Endothelial cell of umbilical vein (primary cell): ENCODE measurements around the gene ANO1. TPM values are rescaled to one million over a fixed set of nuclear protein-coding genes. Genes with fewer than 3 reads are reported as not detected.

Source experiments
- BruUV-seq: library from RNA; stranded (reverse); fragments of 400-500 nt; replicated peaks from 2 replicates; lab custom pipeline; 2021; lab: Mats Ljungman, UMichigan
- CTCF ChIA-PET: fragments of 300-600, 350-600 bp; sonication (Branson Sonifier 250); formaldehyde crosslinking; loops from one replicate; lab custom pipeline; 2021; ENCODE audit warnings: antibody characterized with exemption, inconsistent platforms; lab: Charles Lee
- POLR2A ChIA-PET: fragments of 300-600, 350-600 bp; sonication (Branson Sonifier 250); formaldehyde crosslinking; loops from one replicate; lab custom pipeline; 2021; ENCODE audit warnings: antibody characterized with exemption, inconsistent platforms; lab: Charles Lee
- DNase-seq: peaks from one replicate; pipeline ENCODE4 v3.0.0-alpha.2; 2011; ENCODE audit warnings: low read depth, low spot score
- FAIRE-seq: peaks from 2 replicates; lab custom pipeline; 2011; peaks lifted over from hg19 to GRCh38; lab: Jason Lieb, UNC
- H2AFZ ChIP-seq: 2 replicates; pipeline ENCODE4 v1.6.0; 2012; ENCODE audit warnings: low read depth, low read length, control low read depth, inconsistent platforms
- H3K27ac ChIP-seq: 2 replicates; pipeline ENCODE4 v1.5.1; 2011; ENCODE audit warnings: low read depth, mild to moderate bottlenecking, control low read depth, low read length, moderate library complexity; ENCODE audit not compliant: insufficient read depth
- H3K27me3 ChIP-seq, 2 experiments: 2 replicates each; pipeline versions ENCODE4 v1.6.0 to v1.6.1; 2011; ENCODE audit warnings: low read length in 2 of 2, mixed read lengths in 1 of 2; ENCODE audit not compliant: control insufficient read depth in 2 of 2, insufficient read depth in 2 of 2
- H3K36me3 ChIP-seq, 2 experiments: 2 replicates in 1 of 2; 3 replicates in 1 of 2; pipeline ENCODE4 v1.5.1; 2011; ENCODE audit warnings: low read length in 2 of 2, mild to moderate bottlenecking in 1 of 2, moderate library complexity in 1 of 2; ENCODE audit not compliant: control insufficient read depth in 2 of 2, insufficient read depth in 2 of 2; ENCODE audit errors: extremely low read depth in 1 of 2
- H3K4me1 ChIP-seq: 3 replicates; pipeline ENCODE4 v1.5.1; 2011; ENCODE audit warnings: mild to moderate bottlenecking, low read length; ENCODE audit not compliant: control insufficient read depth, insufficient read depth; ENCODE audit errors: extremely low read depth
- H3K4me2 ChIP-seq: 2 replicates; pipeline ENCODE4 v1.6.1; 2011; ENCODE audit warnings: low read length, control low read depth, mixed read lengths; ENCODE audit not compliant: insufficient read depth
- H3K4me3 ChIP-seq, 3 experiments: fragments of 200-600 bp in 1 of 3; sonication (generic), shearing (Covaris generic) in 1 of 3; replicated peaks in 1 of 3; 2 replicates each; pipeline ENCODE4 v1.5.1; 2011 to 2016; ENCODE audit warnings: control low read depth in 3 of 3, low read length in 3 of 3, mild to moderate bottlenecking in 2 of 3, inconsistent platforms in 1 of 3, low read depth in 1 of 3, moderate library complexity in 1 of 3; ENCODE audit not compliant: insufficient read depth in 1 of 3
- H3K79me2 ChIP-seq: 2 replicates; pipeline ENCODE4 v1.6.0; 2012; ENCODE audit warnings: low read length, inconsistent platforms; ENCODE audit not compliant: control insufficient read depth, insufficient read depth
- H3K9ac ChIP-seq: replicated peaks from 2 replicates; pipeline ENCODE3; 2011; ENCODE audit warnings: low read length, control low read depth; ENCODE audit not compliant: insufficient read depth; ENCODE audit errors: extremely low read depth
- H3K9me1 ChIP-seq: replicated peaks from 3 replicates; pipeline ENCODE4 v1.6.0; 2011; ENCODE audit warnings: mild to moderate bottlenecking, low read length; ENCODE audit not compliant: control insufficient read depth, insufficient read depth; ENCODE audit errors: extremely low read depth
- H3K9me3 ChIP-seq: replicated peaks from 2 replicates; pipeline ENCODE4 v1.5.1; 2012; ENCODE audit warnings: low read length, inconsistent platforms; ENCODE audit not compliant: control insufficient read depth, insufficient read depth
- H4K20me1 ChIP-seq: replicated peaks from 2 replicates; pipeline ENCODE3; 2011; ENCODE audit warnings: mild to moderate bottlenecking, low read length; ENCODE audit not compliant: control insufficient read depth, insufficient read depth; ENCODE audit errors: extremely low read depth
- CTCF ChIP-seq, 2 donors: IDR thresholded peaks; 1 replicate in 1 of 2; 2 replicates in 1 of 2; pipeline ENCODE4 v1.5.1; 2011; ENCODE audit warnings: low read length in 2 of 2, mild to moderate bottlenecking in 2 of 2, moderate library complexity in 2 of 2, control low read depth in 1 of 2, inconsistent platforms in 1 of 2, low read depth in 1 of 2; ENCODE audit not compliant: insufficient read depth in 1 of 2; ENCODE audit errors: extremely low read depth in 1 of 2
- EZH2 ChIP-seq: IDR thresholded peaks from 2 replicates; pipeline ENCODE4 v1.6.1; 2012; ENCODE audit warnings: borderline replicate concordance, low read depth, mild to moderate bottlenecking, moderate library complexity, low read length, inconsistent platforms; ENCODE audit not compliant: severe bottlenecking
- FOS ChIP-seq: IDR thresholded peaks from 2 replicates; pipeline ENCODE4 v1.6.1; 2011; ENCODE audit warnings: mild to moderate bottlenecking, low read length, moderate library complexity, borderline replicate concordance; ENCODE audit not compliant: insufficient read depth
- GATA2 ChIP-seq: IDR thresholded peaks from 2 replicates; pipeline ENCODE4 v1.7.0; 2011; ENCODE audit warnings: low read depth, mild to moderate bottlenecking, moderate library complexity, mixed read lengths, low read length; ENCODE audit not compliant: insufficient read length, insufficient read depth
- JUN ChIP-seq: IDR thresholded peaks from 2 replicates; pipeline ENCODE4 v1.6.1; 2011; ENCODE audit warnings: borderline replicate concordance, low read depth; ENCODE audit not compliant: insufficient read length, insufficient read depth
- MYC ChIP-seq: IDR thresholded peaks from one replicate; pipeline ENCODE4 v1.6.1; 2011; ENCODE audit warnings: mild to moderate bottlenecking, low read depth, low read length
- POLR2A ChIP-seq: IDR thresholded peaks from 2 replicates; pipeline ENCODE4 v1.6.1; 2012; ENCODE audit warnings: low read depth, mild to moderate bottlenecking, control low read depth, low read length
- POLR2AphosphoS5 ChIP-seq: IDR thresholded peaks from 2 replicates; pipeline ENCODE4 v1.6.1; 2012; ENCODE audit warnings: low read depth, mild to moderate bottlenecking, control low read depth, low read length, moderate library complexity; ENCODE audit not compliant: insufficient read depth
- dilution Hi-C: fragments of 300-500 bp; cut with MboI; formaldehyde crosslinking; loops from one replicate; pipeline ENCODE4 v1.15.0; 2019; ENCODE audit warnings: low sequenced_read_pairs; ENCODE audit not compliant: extremely low pct_ligation_motif_present
- intact Hi-C: fragments of 100-400 bp; cut with micrococcal nuclease; formaldehyde crosslinking; loops from one replicate; pipeline ENCODE4 v1.10.0; 2022
- polyA plus RNA-seq, 4 experiments: library from polyadenylated mRNA; depleted of rRNA in 3 of 4; stranded (reverse) in 3 of 4; unstranded in 1 of 4; fragments of >200 nt; gene quantifications; 2 replicates each; pipeline versions ENCODE4 v1.2.1 to v1.2.3, GENCODE V29; 2011 to 2012; ENCODE audit warnings: missing spikeins in 1 of 4
- total RNA-seq: library from RNA; stranded (reverse); gene quantifications from 2 replicates; pipeline ENCODE4 v1.2.3, GENCODE V29; 2021
- TF ChIP-seq, protein P1 (sequence below): IDR thresholded peaks from 2 replicates; pipeline ENCODE4 v1.6.1; 2011; ENCODE audit not compliant: insufficient read depth, insufficient read length

The ANO1 gene
- total and polyA plus RNA-seq, 2 donors (not counting 3 experiments of a cell fraction or from before 2014, with no cell fraction given): 0.03 to 0.40 TPM

DNA sequence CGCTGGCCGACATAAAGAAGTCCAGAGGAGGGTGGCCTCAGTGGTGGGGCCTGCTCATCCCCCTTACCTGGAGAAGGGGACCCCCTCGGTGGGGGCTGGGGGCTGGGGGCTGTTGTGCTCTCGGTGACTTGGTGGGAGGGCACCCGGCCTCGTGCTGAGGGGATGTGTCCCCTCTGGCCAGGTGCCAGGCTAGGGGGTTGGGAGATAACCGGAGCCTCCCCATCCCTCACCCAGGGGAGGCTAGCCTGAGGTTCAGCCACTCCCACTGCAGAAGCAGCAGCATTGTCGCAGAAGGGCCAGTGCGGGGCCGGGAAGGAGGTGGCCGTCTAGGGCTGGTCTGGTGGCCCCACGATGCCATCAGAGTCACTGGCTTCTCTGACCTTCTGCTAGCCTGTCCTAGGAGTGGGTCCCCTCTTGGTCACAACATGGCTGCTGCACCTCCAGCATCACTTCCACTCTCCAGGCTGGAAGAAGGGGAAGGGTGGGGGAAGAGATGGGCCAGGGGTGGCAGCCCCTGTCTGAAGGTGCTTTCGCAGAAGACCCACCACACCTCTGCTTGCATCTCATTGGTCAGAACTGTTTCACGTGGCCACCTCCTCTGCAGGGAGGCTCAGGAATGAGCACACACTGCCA, 80.8 kb downstream of the ANO1 start:
- no peaks in the 10 kb centered on the region for H4K20me1 ChIP-seq
- H3K9me3 ChIP-seq: no peaks in the 10 kb centered on the region
- no peaks in the 10 kb centered on the region for H3K9me1 ChIP-seq
- dilution Hi-C loops (no loop called here), intact Hi-C loops (no loop called here)
- DNase-seq (no peak), FAIRE-seq (no peak)
- TF ChIP-seq EZH2 (no peak), POLR2AphosphoS5 (no peak), CTCF (IDR thresholded peaks at IDR 0.05; ENCODE audit: extremely low read depth in 1 of 2, insufficient read depth in 1 of 2, low read depth in 1 of 2, low read length in 2 of 2) (no peak), GATA2 (no peak), FOS (no peak), POLR2A (no peak), MYC (no peak), JUN (no peak)
- TF ChIP-seq, protein P1, sequence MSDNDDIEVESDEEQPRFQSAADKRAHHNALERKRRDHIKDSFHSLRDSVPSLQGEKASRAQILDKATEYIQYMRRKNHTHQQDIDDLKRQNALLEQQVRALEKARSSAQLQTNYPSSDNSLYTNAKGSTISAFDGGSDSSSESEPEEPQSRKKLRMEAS: no peak
- no peaks in the 10 kb centered on the region for H3K36me3 ChIP-seq
- CTCF ChIA-PET: interaction anchor here (1.0 kb wide), 1 partner anchor 244 kb away, joined by 3 read pairs; no protein-coding TSS in a partner anchor
- no peak overlapping the region for H2AFZ ChIP-seq
- no peaks in the 10 kb centered on the region for H3K27me3 ChIP-seq
- H3K4me3 ChIP-seq: no peak overlapping the region
- no peak overlapping the region for H3K9ac ChIP-seq
- H3K4me1 ChIP-seq: no peaks in the 10 kb centered on the region
- H3K27ac ChIP-seq: no peak overlapping the region
- no peak overlapping the region for H3K4me2 ChIP-seq
- H3K79me2 ChIP-seq: no peaks in the 10 kb centered on the region
- BruUV-seq: no TSS peak
- POLR2A ChIA-PET: no interaction called here
